Measurements from ENCODE around the gene CPA4. TPM values are rescaled to one million over a fixed set of nuclear protein-coding genes. Genes with fewer than 3 reads are reported as not detected.

The CPA4 gene
- total RNA-seq, 6 donors from 2014 or later: 0.20 to 0.34 TPM; not detected in 4

GRCh38 chr7:130369110-130369711, 76.2 kb downstream of the CPA4 start:
- no peaks in the 10 kb centered on the region for H3K9me3 ChIP-seq
- H3K4me3 ChIP-seq: no peak overlapping the region
- H3K27me3 ChIP-seq: no peaks in the 10 kb centered on the region
- TF ChIP-seq EP300 (IDR thresholded peaks at IDR 0.05) (peak in 3 of 4 donors; percentile 41 to 65 (median 57)), POLR2AphosphoS5 (IDR thresholded peaks at IDR 0.05) (peak; percentile 51 to 54), CTCF (IDR thresholded peaks at IDR 0.05) (no peak)
- DNase-seq: no peak
- peak overlapping the region; percentile 18 to 74 (median 40) for H3K27ac ChIP-seq
- 35 to 39% methylated on average over 7 to 10 of the region's 10 CpGs for WGBS, 2 donors
- peaks cover 22 to 48% (median 33%) of the 10 kb centered on the region in 4 donors for H3K4me1 ChIP-seq
- H3K36me3 ChIP-seq: no peaks in the 10 kb centered on the region
- ATAC-seq (ENCODE audit: low FRiP score in 2 of 2): peak in 1 of 2 donors; percentile 44

GRCh38 chr7:130369831-130370550, 77.0 kb downstream of the CPA4 start:
- H3K9me3 ChIP-seq: no peaks in the 10 kb centered on the region
- no peaks in the 10 kb centered on the region for H3K36me3 ChIP-seq
- WGBS, 2 donors: 67 to 71% methylated on average over 3 of the region's 3 CpGs
- H3K4me3 ChIP-seq: no peak overlapping the region
- ATAC-seq (ENCODE audit: low FRiP score in 2 of 2) (no peak), DNase-seq (no peak)
- H3K4me1 ChIP-seq: peaks cover 25 to 50% (median 36%) of the 10 kb centered on the region in 4 donors
- H3K27ac ChIP-seq: peak overlapping the region; percentile 35 to 84 (median 60)
- no peak for TF ChIP-seq POLR2A (IDR thresholded peaks at IDR 0.05)
- no peak for TF ChIP-seq POLR2AphosphoS5 (IDR thresholded peaks at IDR 0.05)
- TF ChIP-seq CTCF (IDR thresholded peaks at IDR 0.05): no peak
- no peak for TF ChIP-seq EP300 (IDR thresholded peaks at IDR 0.05)
- H3K27me3 ChIP-seq: no peaks in the 10 kb centered on the region

- 71 to 76% methylated on average over 3 of the region's 3 CpGs for WGBS, 2 donors
These were observed 78.1 kb downstream of the CPA4 start for GRCh38 chr7:130371046-130371445.

GRCh38 chr7:130372402-130373165, 79.6 kb downstream of the CPA4 start:
- ATAC-seq (ENCODE audit: low FRiP score in 2 of 2) (no peak), DNase-seq (no peak)
- Histone ChIP-seq H3K4me3 (no peak overlapping the region), H3K27me3 (no peaks in the 10 kb centered on the region), H3K4me1 (peaks cover 25 to 50% (median 36%) of the 10 kb centered on the region in 4 donors), H3K9me3 (no peaks in the 10 kb centered on the region), H3K27ac (peak overlapping the region; percentile 59 to 88 (median 84)), H3K36me3 (no peaks in the 10 kb centered on the region)
- 83 to 88% methylated on average over 11 of the region's 11 CpGs for WGBS, 2 donors
- no peak for TF ChIP-seq EP300 (IDR thresholded peaks at IDR 0.05)
- no peak for TF ChIP-seq POLR2AphosphoS5 (IDR thresholded peaks at IDR 0.05)
- TF ChIP-seq CTCF (IDR thresholded peaks at IDR 0.05): no peak
- TF ChIP-seq POLR2A (IDR thresholded peaks at IDR 0.05): no peak

More at GRCh38 chr7:130371046-130371445, 78.1 kb downstream of the CPA4 start:
- no peak overlapping the region for H3K4me3 ChIP-seq
- no peaks in the 10 kb centered on the region for H3K36me3 ChIP-seq
- H3K9me3 ChIP-seq: no peaks in the 10 kb centered on the region
- DNase-seq: peak in 1 of 2 donors; percentile 31
- no peaks in the 10 kb centered on the region for H3K27me3 ChIP-seq
- peaks cover 25 to 50% (median 36%) of the 10 kb centered on the region in 4 donors for H3K4me1 ChIP-seq
- no peak for TF ChIP-seq EP300 (IDR thresholded peaks at IDR 0.05)
- TF ChIP-seq POLR2AphosphoS5 (IDR thresholded peaks at IDR 0.05): peak; percentile 31 to 33
- no peak for ATAC-seq (ENCODE audit: low FRiP score in 2 of 2)
- peak overlapping the region; percentile 59 to 88 (median 84) for H3K27ac ChIP-seq

Other genes starting within 250 kb of the CPA4 start
- 10 to 100 TPM in 3 of 6 donors, 1 to 10 TPM in 3; 6.4 to 15.1 (median 10.6) TPM for gene ZC3HC1, start 241.8 kb upstream of the CPA4 start, total RNA-seq
- gene KLHDC10, start 222.6 kb upstream of the CPA4 start, total RNA-seq: 10 to 100 TPM in 5 of 6 donors, 1 to 10 TPM in 1; 8.8 to 33.9 (median 25.3) TPM
- 10 to 100 TPM in 5 of 6 donors, 1 to 10 TPM in 1; 6.2 to 23.3 (median 14.7) TPM for gene TMEM209, start 87.8 kb upstream of the CPA4 start, total RNA-seq
- not detected for gene SSMEM1, start 85.3 kb upstream of the CPA4 start, total RNA-seq
- gene CPA2, start 26.3 kb upstream of the CPA4 start, total RNA-seq: 1 to 10 TPM in 2 of 6 donors, not detected in 4; 1.1 to 2.8 TPM
- gene CPA5, start 51.7 kb downstream of the CPA4 start, total RNA-seq: not detected
- gene CPA1, start 87.3 kb downstream of the CPA4 start, total RNA-seq: 10 to 100 TPM in 2 of 6 donors, not detected in 4; 12.6 to 21.8 TPM
- 10 to 100 TPM in 1 of 6 donors, 1 to 10 TPM in 5; 4.3 to 11.5 (median 7.2) TPM for gene CEP41, start 147.9 kb downstream of the CPA4 start, total RNA-seq
- gene MEST, start 198.9 kb downstream of the CPA4 start, total RNA-seq: 10 to 100 TPM; 13.9 to 52.5 (median 17.8) TPM

Measured in upper lobe of left lung (tissue), 6 donors.